ENCODE results near the gene TMEM151B. TPM values are rescaled to one million over a fixed set of nuclear protein-coding genes. Genes with fewer than 3 reads are reported as not detected.

The TMEM151B gene
- total and polyA plus RNA-seq, 2 of the 4 experiments (the other 2 are of a cell fraction) = not detected

DNA sequence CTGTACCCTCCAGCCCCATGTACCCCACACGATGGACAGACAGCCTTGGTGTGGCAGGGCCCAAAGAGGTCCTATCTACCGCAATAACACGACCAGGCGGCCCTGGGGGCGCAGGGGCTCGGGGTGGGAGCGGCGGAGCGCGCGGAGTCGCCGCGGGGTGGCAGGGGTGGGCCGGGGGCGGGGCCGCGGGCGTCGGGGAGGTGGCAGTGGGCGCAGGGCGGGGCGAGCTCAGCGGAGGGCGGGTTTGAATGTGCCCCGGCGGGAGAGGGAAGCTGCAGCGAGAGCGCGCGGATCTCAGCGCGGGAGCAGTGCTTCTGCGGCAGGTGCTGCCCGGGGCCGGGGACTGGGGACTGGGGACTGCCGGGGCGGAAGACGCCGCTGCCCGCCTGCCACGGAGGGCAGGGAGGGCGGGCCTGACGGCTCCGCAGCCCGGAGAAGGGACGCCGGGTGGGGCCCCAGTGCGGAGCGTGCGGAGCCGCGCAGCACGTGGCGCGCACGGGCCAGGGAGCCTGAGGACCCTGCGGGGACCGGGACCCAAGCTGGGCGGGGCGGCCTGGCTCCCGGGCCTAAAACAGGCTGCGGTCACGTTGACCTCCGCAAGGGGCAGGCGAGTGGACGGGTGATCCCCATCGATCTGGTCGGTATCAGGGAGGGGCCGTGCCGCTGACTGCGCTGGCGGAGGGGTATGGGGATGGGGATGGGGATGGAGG lies 46.8 kb upstream of the TMEM151B start, which contains the start of gene SLC29A1 (continued):
- TF ChIP-seq, protein P1, sequence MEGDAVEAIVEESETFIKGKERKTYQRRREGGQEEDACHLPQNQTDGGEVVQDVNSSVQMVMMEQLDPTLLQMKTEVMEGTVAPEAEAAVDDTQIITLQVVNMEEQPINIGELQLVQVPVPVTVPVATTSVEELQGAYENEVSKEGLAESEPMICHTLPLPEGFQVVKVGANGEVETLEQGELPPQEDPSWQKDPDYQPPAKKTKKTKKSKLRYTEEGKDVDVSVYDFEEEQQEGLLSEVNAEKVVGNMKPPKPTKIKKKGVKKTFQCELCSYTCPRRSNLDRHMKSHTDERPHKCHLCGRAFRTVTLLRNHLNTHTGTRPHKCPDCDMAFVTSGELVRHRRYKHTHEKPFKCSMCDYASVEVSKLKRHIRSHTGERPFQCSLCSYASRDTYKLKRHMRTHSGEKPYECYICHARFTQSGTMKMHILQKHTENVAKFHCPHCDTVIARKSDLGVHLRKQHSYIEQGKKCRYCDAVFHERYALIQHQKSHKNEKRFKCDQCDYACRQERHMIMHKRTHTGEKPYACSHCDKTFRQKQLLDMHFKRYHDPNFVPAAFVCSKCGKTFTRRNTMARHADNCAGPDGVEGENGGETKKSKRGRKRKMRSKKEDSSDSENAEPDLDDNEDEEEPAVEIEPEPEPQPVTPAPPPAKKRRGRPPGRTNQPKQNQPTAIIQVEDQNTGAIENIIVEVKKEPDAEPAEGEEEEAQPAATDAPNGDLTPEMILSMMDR (conservative IDR thresholded peaks at IDR 0.05; ENCODE audit: low read depth, low read length) = no peak; the same call in 1 of the 2 replicates
- no peak for TF ChIP-seq POLR2A (IDR thresholded peaks at IDR 0.05; ENCODE audit: low read depth, low read length)
- peak; percentile 69; the same call in 1 of the 2 replicates for TF ChIP-seq BHLHE40 (IDR thresholded peaks at IDR 0.05; ENCODE audit: low read depth, low read length)
